ENCODE measurements around the gene TIMM50. TPM values are rescaled to one million over a fixed set of nuclear protein-coding genes. Genes with fewer than 3 reads are reported as not detected.

TIMM50 gene
- total and polyA plus RNA-seq, 4 donors: 20.0 to 61.8 (median 35.3) TPM

DNA sequence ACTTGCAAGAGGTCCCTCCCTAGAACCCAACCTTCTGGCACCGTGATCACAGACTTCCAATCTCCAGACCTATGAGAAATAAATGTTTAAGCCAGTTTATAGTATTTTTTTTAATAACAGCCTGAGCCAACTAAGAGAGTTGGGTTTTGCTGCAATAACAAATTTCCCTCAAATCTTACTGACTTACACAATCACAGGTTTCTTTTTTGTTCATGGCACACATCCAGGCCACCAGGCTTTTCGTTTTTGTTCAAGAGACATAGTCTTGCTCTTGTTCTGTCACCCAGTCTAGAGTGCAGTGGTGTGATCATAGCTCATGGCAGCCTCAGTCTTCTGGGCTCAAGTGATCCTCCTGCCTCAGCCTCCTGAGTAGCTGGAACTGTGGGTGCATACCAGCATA is 32.4 kb downstream of the TIMM50 start:
- WGBS, 2 donors: 38 to 42% methylated on average over 2 of the region's 2 CpGs
- intact Hi-C loops (cut with DNase I): no loop called here
- Histone ChIP-seq H3K27me3 (ENCODE audit: control insufficient read depth in 1 of 2, insufficient read depth in 2 of 2, low read length in 1 of 2) (no peaks in the 10 kb centered on the region), H3K4me1 (ENCODE audit: control insufficient read depth in 1 of 2, insufficient read depth in 2 of 2, low read length in 2 of 2) (no peaks in the 10 kb centered on the region), H3K36me3 (ENCODE audit: control insufficient read depth in 1 of 2, insufficient read depth in 2 of 2, low read length in 1 of 2) (no peaks in the 10 kb centered on the region), H3K27ac (ENCODE audit: low read depth in 1 of 2, low read length in 2 of 2) (no peak overlapping the region), H3K4me3 (ENCODE audit: low read length in 2 of 2) (no peak overlapping the region), H3K9me3 (ENCODE audit: control insufficient read depth, low read length) (no peaks in the 10 kb centered on the region)
- ATAC-seq (ENCODE audit: low FRiP score): no peak
- peak in 1 of 2 donors; percentile 6 for DNase-seq

DNA sequence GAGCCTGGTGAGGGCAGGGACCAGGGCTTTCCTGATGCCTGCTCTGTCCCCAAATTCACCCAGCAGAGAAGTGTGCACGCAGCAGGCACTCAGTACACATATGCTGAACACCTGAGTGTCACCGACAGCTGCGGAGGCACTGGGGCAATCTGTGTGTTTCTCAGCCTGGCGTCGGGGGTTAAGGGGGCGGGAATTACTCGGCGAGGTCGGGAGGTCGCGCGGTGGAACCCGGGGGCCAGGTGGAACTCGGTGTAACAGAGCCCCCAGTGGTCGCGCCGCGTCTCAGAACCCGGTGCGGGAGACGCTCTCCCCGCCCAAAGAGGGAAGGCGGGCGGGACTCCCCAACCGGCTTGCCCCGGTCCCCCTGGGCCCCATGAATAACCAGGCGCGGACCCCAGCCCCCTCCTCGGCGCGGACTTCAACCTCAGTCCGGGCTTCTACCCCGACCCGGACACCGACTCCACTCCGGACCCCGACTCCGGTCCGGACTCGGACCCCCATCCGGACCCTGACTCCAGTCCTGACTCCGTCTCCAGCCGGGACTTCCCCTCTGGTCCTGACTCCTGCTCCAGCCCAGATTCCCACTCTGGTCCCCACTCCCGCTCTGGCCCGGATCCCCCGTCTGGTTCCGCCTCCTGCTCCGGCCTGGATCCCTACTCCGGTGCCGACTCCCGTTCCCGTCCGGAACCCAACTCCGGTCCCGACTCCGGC is 34.4 kb downstream of the TIMM50 start, which contains the start of gene SELENOV:
TSS of gene SELENOV (plus strand) at position 300 of the 711 bp plus-strand sequence. CDS start at position 374, 74 bp downstream.
- intact Hi-C loops (cut with DNase I): no loop called here
- DNase-seq: peak in 1 of 2 donors; percentile 47
- Histone ChIP-seq H3K36me3 (ENCODE audit: control insufficient read depth in 1 of 2, insufficient read depth in 2 of 2, low read length in 1 of 2) (no peaks in the 10 kb centered on the region), H3K4me3 (ENCODE audit: low read length in 2 of 2) (no peak within 1 kb of the TSS), H3K27me3 (ENCODE audit: control insufficient read depth in 1 of 2, insufficient read depth in 2 of 2, low read length in 1 of 2) (no peaks in the 10 kb centered on the region), H3K4me1 (ENCODE audit: control insufficient read depth in 1 of 2, insufficient read depth in 2 of 2, low read length in 2 of 2) (no peaks in the 10 kb centered on the region), H3K27ac (ENCODE audit: low read depth in 1 of 2, low read length in 2 of 2) (no peak within 1 kb of the TSS), H3K9me3 (ENCODE audit: control insufficient read depth, low read length) (no peaks in the 10 kb centered on the region)
- ATAC-seq (ENCODE audit: low FRiP score): peak; percentile 7
- WGBS, 2 donors: 1% methylated on average over 40 to 56 of the region's 56 CpGs

DNA sequence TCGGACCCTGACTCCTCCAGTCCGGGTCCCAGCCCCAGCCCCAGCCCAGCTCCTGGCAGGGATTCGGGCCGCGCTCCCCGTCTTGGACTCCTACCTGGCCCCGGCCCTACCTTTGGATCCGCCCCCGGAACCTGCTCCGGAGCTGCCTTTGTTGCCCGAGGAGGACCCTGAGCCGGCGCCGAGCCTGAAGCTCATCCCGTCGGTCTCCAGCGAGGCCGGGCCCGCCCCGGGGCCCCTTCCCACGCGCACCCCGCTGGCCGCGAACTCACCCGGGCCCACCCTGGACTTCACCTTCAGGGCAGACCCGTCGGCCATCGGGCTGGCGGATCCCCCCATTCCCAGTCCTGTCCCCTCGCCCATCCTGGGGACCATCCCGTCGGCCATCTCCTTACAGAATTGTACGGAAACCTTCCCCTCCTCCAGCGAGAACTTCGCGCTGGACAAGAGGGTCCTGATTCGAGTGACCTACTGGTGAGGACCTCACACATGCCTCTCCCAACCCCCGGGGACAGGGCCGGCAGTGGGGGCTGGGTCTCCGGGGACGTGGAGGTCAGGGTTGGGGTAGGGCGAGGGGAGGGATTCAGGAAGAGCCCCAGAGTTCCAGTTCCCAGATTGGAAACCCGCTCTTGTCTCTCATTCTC is 35.0 kb downstream of the TIMM50 start:
- intact Hi-C loops (cut with DNase I): no loop called here
- no peak for ATAC-seq (ENCODE audit: low FRiP score)
- no peaks in the 10 kb centered on the region for H3K36me3 ChIP-seq (ENCODE audit: control insufficient read depth in 1 of 2, insufficient read depth in 2 of 2, low read length in 1 of 2)
- no peaks in the 10 kb centered on the region for H3K9me3 ChIP-seq (ENCODE audit: control insufficient read depth, low read length)
- 1 to 2% methylated on average over 41 to 44 of the region's 44 CpGs for WGBS, 2 donors
- no peaks in the 10 kb centered on the region for H3K4me1 ChIP-seq (ENCODE audit: control insufficient read depth in 1 of 2, insufficient read depth in 2 of 2, low read length in 2 of 2)
- H3K27me3 ChIP-seq (ENCODE audit: control insufficient read depth in 1 of 2, insufficient read depth in 2 of 2, low read length in 1 of 2): no peaks in the 10 kb centered on the region
- H3K27ac ChIP-seq (ENCODE audit: low read depth in 1 of 2, low read length in 2 of 2): no peak overlapping the region
- no peak for DNase-seq
- no peak overlapping the region for H3K4me3 ChIP-seq (ENCODE audit: low read length in 2 of 2)

DNA sequence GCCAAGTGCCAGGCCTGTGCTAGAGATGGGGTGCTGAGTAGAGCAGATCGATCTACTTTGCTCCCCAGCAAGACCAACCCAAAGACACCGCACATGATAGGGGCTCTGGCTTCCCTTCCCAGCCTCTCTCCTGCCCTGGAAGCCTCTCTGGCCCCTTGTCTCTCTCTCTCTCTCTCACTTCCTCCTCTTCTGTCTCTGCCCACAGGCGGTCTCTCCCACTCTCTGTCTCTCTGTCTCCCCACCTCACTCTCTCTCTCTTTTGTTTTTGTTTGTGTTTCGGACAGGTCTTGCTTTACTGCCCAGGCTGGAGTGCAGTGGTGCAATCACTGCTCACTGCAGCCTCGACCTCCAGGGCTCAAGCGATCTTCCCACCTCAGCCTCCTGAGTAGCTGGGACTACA is 35.6 kb downstream of the TIMM50 start:
- intact Hi-C loops (cut with DNase I): no loop called here
- H3K9me3 ChIP-seq (ENCODE audit: control insufficient read depth, low read length): no peaks in the 10 kb centered on the region
- H3K4me1 ChIP-seq (ENCODE audit: control insufficient read depth in 1 of 2, insufficient read depth in 2 of 2, low read length in 2 of 2): no peaks in the 10 kb centered on the region
- WGBS, 2 donors: 36 to 39% methylated on average over 6 of the region's 6 CpGs
- no peak overlapping the region for H3K27ac ChIP-seq (ENCODE audit: low read depth in 1 of 2, low read length in 2 of 2)
- H3K4me3 ChIP-seq (ENCODE audit: low read length in 2 of 2): no peak overlapping the region
- no peaks in the 10 kb centered on the region for H3K27me3 ChIP-seq (ENCODE audit: control insufficient read depth in 1 of 2, insufficient read depth in 2 of 2, low read length in 1 of 2)
- no peaks in the 10 kb centered on the region for H3K36me3 ChIP-seq (ENCODE audit: control insufficient read depth in 1 of 2, insufficient read depth in 2 of 2, low read length in 1 of 2)
- DNase-seq (peak in 1 of 2 donors; percentile 12), ATAC-seq (ENCODE audit: low FRiP score) (no peak)

DNA sequence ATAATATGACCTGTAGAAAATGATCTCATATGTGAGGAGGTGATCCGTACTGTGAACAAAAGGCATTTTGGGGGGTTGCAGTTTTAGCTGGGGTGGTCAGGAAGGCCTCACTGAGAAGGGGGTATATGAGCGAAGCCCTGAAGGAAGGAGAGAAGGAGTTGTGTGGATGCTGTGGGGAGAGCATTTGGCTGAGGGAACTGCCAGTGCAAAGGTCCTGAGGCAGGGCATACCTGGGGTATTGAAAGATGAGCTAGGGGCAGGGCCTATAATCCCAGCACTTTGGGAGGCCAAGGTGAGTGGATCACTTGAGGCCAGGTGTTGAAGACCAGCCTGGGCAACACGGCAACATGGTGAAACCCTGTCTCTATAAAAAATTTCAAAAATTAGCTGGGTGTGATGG is 36.8 kb downstream of the TIMM50 start:
- Histone ChIP-seq H3K36me3 (ENCODE audit: control insufficient read depth in 1 of 2, insufficient read depth in 2 of 2, low read length in 1 of 2) (no peaks in the 10 kb centered on the region), H3K9me3 (ENCODE audit: control insufficient read depth, low read length) (no peaks in the 10 kb centered on the region), H3K27ac (ENCODE audit: low read depth in 1 of 2, low read length in 2 of 2) (no peak overlapping the region), H3K27me3 (ENCODE audit: control insufficient read depth in 1 of 2, insufficient read depth in 2 of 2, low read length in 1 of 2) (no peaks in the 10 kb centered on the region), H3K4me3 (ENCODE audit: low read length in 2 of 2) (no peak overlapping the region), H3K4me1 (ENCODE audit: control insufficient read depth in 1 of 2, insufficient read depth in 2 of 2, low read length in 2 of 2) (no peaks in the 10 kb centered on the region)
- intact Hi-C loops (cut with DNase I): no loop called here
- ATAC-seq (ENCODE audit: low FRiP score): no peak
- DNase-seq: peak in 1 of 2 donors; percentile 12
- 75 to 80% methylated on average over 3 of the region's 3 CpGs for WGBS, 2 donors

DNA sequence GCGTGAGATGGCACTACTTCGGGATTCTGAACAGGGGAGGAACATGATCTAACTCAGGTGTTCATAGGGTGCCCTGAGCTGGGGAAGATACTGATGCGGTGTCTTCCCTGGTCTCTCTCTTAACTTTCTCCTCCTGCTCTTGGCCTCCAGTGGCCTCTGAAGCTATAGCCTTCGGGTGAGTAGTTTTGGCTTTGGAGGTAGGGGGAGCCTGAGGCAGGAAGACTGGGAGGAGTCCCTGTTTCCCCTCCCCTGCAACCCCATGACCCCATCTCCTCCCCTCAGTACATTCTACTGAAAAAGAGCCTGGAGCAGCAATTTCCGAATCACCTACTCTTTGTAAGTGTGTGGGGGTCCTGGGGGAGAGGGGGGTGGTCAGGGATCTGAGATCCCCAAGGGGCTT is 37.8 kb downstream of the TIMM50 start:
- 61 to 66% methylated on average over 5 of the region's 5 CpGs for WGBS, 2 donors
- peak in 1 of 2 donors; percentile 2 for DNase-seq
- intact Hi-C loops (cut with DNase I): no loop called here
- Histone ChIP-seq H3K4me1 (ENCODE audit: control insufficient read depth in 1 of 2, insufficient read depth in 2 of 2, low read length in 2 of 2) (no peaks in the 10 kb centered on the region), H3K27me3 (ENCODE audit: control insufficient read depth in 1 of 2, insufficient read depth in 2 of 2, low read length in 1 of 2) (no peaks in the 10 kb centered on the region), H3K9me3 (ENCODE audit: control insufficient read depth, low read length) (no peaks in the 10 kb centered on the region), H3K4me3 (ENCODE audit: low read length in 2 of 2) (no peak overlapping the region), H3K36me3 (ENCODE audit: control insufficient read depth in 1 of 2, insufficient read depth in 2 of 2, low read length in 1 of 2) (no peaks in the 10 kb centered on the region), H3K27ac (ENCODE audit: low read depth in 1 of 2, low read length in 2 of 2) (no peak overlapping the region)
- ATAC-seq (ENCODE audit: low FRiP score): no peak

DNA sequence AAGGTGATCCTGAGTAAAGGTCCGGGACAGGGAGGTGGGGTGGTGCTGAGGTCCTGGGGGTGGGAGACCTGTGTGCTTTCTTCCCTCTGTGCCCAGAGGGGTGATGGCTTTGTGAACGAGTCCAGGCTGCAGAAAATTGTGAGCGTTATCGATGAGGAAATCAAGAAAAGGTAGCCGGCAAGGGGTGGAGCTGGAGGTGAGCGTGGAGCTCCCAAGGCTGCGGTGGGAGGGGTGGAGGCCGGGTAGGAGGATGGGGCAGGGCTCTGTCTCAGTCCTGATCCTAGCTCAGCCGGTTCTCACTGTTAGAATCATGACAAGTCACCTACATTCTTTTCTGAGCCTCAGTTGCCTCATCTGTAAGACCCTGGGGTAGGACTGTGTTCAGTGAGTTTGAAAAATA is 38.3 kb downstream of the TIMM50 start:
- Histone ChIP-seq H3K36me3 (ENCODE audit: control insufficient read depth in 1 of 2, insufficient read depth in 2 of 2, low read length in 1 of 2) (no peaks in the 10 kb centered on the region), H3K4me1 (ENCODE audit: control insufficient read depth in 1 of 2, insufficient read depth in 2 of 2, low read length in 2 of 2) (no peaks in the 10 kb centered on the region), H3K4me3 (ENCODE audit: low read length in 2 of 2) (no peak overlapping the region), H3K27ac (ENCODE audit: low read depth in 1 of 2, low read length in 2 of 2) (no peak overlapping the region), H3K27me3 (ENCODE audit: control insufficient read depth in 1 of 2, insufficient read depth in 2 of 2, low read length in 1 of 2) (no peaks in the 10 kb centered on the region), H3K9me3 (ENCODE audit: control insufficient read depth, low read length) (no peaks in the 10 kb centered on the region)
- WGBS, 2 donors: 72 to 76% methylated on average over 9 of the region's 9 CpGs
- DNase-seq (peak in 1 of 2 donors; percentile 14), ATAC-seq (ENCODE audit: low FRiP score) (no peak)
- intact Hi-C loops (cut with DNase I): no loop called here

DNA sequence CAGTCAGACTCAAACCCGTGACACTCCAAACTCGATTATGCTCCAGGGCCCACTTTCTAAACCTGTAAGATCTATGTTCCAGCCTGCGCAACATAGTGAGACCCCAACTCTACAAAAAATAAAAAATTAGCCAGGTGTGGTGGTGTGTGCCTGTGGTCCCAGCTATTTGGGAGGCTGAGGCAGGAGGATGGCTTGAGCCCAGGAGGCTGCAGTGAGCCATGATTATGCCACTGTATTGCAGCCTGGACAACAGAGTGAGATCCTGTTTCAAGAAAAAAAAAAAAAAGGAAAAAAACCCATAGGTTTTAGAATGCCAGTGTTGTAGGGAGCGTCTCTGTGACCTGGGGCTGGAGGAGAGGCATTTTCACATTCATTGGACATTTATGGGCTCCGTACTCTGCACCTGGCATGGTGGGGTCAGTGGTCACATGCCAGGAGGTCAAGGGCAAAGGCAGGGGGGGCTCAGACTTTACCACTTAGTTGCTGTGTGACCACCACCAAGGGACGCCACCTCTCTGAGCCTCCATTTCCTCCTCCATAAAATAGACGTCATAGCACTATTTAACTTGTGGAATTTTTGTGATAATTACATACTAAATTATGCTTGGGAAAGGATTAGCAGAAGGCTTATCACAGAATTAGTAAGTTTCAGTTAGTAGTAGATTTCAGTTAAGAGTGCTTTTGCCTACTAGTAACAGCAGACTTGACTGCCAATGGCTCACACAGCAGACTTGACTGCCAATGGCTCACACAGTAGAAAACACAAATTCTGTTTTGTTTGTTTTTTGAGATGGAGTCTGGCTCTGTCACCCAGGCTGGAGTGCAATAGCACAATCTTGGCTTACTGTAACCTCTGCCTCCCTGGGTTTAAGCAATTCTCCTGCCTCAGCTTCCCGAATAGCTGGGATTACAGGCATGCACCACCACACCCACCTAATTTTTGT is 40.2 kb downstream of the TIMM50 start:
- Histone ChIP-seq H3K4me3 (ENCODE audit: low read length in 2 of 2) (no peak overlapping the region), H3K4me1 (ENCODE audit: control insufficient read depth in 1 of 2, insufficient read depth in 2 of 2, low read length in 2 of 2) (no peaks in the 10 kb centered on the region), H3K27me3 (ENCODE audit: control insufficient read depth in 1 of 2, insufficient read depth in 2 of 2, low read length in 1 of 2) (no peaks in the 10 kb centered on the region), H3K9me3 (ENCODE audit: control insufficient read depth, low read length) (no peaks in the 10 kb centered on the region), H3K27ac (ENCODE audit: low read depth in 1 of 2, low read length in 2 of 2) (no peak overlapping the region), H3K36me3 (ENCODE audit: control insufficient read depth in 1 of 2, insufficient read depth in 2 of 2, low read length in 1 of 2) (no peaks in the 10 kb centered on the region)
- 80 to 86% methylated on average over 8 of the region's 8 CpGs for whole genome bisulfite sequencing, 2 donors
- intact Hi-C loops (cut with DNase I): no loop called here
- DNase-seq (peak in 1 of 2 donors; percentile 33), ATAC-seq (ENCODE audit: low FRiP score) (no peak)

All from aorta (tissue), 5 donors.